HG03159 (cell line): ENCODE data around the gene CKAP5.
"Not testable (repeated sequence)": the region's sequence is repeated elsewhere in the genome, so short reads cannot be mapped to it uniquely, and the experiment has no call there.

ENCODE experiments used
- ATAC-seq: cut with Tn5 transposase; IDR thresholded peaks from one replicate; pipeline ENCODE4 v1.9.1; 2021; ENCODE audit warnings: mild to moderate bottlenecking, moderate library complexity; ENCODE audit not compliant: unreplicated experiment

CKAP5 gene

DNA sequence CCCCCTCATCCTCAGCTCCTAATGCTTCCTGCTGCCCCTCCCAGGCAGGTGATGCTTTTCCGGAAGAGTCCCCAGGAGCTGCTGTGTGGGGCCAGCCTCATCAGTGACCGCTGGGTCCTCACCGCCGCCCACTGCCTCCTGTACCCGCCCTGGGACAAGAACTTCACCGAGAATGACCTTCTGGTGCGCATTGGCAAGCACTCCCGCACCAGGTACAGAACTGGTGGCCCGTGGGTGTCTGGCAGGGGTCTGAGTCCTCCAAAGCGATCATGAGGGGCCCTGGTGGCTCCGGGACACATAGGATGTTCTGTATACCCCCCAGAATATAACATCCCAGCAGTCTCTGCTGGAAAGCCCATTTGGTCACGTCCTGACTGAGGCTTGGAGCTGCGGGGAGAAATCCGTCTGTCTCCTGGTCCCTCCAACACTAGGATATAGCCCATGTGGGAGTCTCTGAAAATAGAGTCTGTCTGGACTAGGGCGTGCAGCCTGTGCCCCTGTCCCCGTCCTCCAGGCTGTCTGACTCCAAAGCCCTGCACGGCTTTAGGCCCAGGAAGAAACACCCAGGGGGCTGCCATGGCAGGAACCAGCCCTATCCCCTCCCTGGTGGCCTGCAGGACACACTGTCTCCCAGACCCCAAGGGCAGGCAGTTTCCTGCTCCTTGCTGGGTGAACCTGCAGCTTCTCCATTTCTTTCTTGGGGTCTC, 118.0 kb downstream of the CKAP5 start:
- no peak for ATAC-seq

- ATAC-seq = no peak
Measured at GRCh38 chr11:46726206-46726862, 119.7 kb downstream of the CKAP5 start.

- ATAC-seq = no peak
Measured at GRCh38 chr11:46725338-46726205, 120.5 kb downstream of the CKAP5 start.

DNA sequence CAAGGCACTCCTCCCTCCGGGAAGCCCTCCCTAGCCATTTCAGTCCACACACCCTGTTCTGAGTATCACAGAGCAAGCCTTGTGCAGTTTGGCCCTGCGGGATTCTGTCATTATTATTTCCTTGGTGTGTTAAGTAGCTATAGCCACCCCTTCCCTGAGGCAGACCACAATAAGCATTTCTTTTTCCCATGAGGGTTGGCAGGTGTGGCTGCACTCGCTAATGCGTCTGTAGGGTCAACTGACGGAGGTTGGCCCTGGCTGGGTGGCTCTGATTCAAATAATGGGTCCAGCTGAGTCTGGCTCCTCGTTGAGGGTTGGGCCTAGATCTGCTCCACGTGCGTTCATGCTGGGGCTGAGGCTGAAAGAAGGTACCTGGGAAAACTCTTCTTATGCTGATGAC, 122.0 kb downstream of the CKAP5 start:
- no peak for ATAC-seq

- ATAC-seq = no peak
Measured at GRCh38 chr11:46723359-46723680, 122.8 kb downstream of the CKAP5 start.

DNA sequence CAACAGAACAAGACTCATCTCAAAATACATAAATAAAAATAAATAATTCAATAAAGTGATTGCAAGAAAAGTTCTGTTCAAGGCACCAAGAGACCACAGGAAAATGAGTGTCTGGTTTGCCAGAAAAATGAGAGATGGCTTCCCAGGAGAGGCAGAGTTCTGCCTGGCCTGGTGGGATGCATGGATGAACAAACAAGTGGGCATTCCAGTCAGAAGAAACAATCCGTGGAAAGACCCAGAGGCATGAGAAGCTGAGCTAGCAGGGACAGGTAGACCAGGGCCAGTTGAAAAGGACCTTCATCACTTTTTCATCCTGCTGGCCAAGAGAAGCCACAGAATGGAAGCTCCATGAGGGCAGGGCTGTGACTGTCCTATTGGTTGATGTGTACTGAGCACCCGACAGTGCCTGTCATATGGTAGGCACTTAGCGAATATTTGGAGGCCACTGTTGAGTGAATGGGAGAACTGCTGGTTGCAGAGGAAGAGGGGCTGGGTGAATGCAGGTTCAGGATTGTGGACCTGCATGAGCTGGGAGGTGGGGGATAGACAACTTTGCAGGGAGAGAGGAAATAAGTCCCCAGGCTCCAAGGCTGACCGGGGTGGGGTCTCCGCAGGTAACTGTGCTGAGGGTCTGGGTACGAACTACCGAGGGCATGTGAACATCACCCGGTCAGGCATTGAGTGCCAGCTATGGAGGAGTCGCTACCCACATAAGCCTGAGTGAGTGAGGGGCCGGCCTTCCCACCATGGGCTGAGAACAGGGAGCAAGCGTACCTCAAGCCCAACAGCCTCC, 123.3 kb downstream of the CKAP5 start:
- ATAC-seq = no peak

GRCh38 chr11:46721286-46721685, 124.8 kb downstream of the CKAP5 start:
- ATAC-seq = no peak

DNA sequence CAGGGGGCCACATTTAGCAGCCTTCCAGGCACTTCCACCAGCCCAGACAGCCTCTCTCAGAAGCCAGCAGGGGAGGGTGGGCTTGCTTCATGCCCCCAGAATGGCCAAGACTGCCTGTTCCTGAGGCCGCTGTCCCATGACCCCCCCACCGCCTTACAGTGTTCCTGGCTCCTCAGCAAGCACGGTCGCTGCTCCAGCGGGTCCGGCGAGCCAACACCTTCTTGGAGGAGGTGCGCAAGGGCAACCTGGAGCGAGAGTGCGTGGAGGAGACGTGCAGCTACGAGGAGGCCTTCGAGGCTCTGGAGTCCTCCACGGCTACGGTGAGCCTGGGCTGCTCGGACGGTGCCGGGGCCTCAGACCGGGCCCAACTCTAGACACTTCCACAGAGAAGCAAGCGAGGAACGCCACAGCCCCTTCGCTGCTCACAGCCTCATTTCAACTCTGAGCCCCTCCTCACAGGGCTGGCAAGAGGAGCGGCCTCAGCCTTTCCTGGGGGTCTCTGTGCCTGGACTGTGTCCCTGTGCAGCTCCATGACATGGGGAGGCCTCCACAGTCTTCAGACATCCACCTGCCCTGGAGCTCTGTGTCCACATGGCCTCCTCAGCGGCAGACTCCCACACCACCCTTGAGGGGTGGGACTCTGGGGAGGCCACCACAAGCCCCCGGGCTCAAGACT, 126.4 kb downstream of the CKAP5 start:
- no peak for ATAC-seq

GRCh38 chr11:46719048-46719542, 127.0 kb downstream of the CKAP5 start, which contains the start of gene F2:
TSS of gene F2 (plus strand) at chr11:46719213. CDS start at chr11:46719236, 23 bp downstream.
- ATAC-seq = no peak

DNA sequence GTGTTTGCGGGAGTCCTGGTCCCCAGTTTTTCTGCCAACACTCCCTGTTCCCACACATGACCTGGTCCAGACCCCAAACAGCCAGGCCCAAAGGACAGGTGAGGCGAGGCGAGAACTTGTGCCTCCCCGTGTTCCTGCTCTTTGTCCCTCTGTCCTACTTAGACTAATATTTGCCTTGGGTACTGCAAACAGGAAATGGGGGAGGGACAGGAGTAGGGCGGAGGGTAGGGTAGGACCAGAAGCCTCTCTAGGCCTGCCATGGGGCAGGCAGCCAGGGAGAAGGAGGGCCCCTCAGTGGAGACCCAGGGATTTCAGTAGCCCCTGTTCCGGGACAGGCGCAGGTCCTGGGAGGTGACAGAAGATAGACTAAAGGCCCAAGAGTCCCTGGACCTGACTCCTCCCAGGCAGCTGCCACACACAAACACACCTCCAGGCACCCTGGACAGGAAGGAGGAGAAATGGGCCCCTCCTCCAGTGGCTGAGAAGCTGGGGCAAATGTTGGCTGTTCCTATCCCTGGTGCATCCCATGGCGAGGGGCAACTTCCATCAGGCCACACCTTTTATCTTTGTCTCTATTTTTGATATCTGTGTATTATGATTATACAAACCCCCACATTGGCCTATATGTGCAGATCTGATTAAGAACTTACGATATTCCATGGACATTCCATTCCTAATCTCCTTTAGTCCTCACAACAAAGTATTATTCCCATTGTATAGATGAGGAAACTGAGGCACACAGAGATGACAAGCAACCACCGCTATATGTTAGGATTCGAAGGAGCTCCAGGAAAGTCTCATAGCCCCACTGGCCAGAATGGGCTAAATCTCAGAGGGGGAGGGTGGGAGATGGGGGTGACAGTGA, 127.7 kb downstream of the CKAP5 start:
- no peak for ATAC-seq

DNA sequence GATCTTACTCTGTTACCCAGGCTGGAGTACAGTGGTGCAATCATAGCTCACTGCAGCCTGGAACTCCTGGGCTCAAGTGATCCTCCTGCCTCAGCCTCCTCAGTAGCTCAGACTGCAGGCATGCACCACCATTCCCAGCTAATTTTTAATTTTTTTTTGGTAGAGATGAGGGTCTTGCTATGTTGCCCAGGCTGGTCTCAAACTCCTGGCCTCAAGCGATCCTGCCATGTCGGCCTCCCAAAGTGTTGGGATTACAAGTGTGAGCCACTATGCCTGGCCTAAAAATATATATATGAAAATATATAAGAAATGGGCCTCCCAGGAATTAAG, 128.3 kb downstream of the CKAP5 start:
- ATAC-seq = not testable (repeated sequence)

GRCh38 chr11:46712874-46713576, 133.1 kb downstream of the CKAP5 start:
- ATAC-seq = no peak

GRCh38 chr11:46711303-46711702, 134.8 kb downstream of the CKAP5 start:
- ATAC-seq = no peak

DNA sequence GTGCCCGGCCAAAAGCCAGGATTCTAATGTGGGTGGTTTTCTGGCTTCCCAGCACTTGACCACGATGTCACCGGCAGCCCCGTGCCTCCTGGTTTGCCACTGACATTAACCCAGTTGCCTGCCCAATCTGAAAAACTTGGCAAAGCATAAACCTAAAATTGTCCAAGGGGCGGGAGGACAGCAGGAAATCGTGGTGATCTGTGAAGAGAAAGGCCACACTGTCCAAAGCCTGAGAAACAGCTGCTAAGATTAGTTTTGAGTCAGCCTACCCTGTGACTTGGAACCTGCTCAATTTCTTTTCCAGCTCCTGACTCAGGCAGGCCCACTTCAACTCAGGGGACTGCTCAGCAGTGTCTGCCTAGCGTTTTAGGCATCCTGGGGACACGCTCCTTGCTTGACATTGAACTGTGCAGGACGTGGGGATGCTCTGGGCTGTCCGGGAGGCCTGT, 135.2 kb downstream of the CKAP5 start:
- ATAC-seq = no peak

GRCh38 chr11:46709351-46709750, 136.7 kb downstream of the CKAP5 start:
- ATAC-seq = not testable (repeated sequence)

- no peak for ATAC-seq
Measured at GRCh38 chr11:46706886-46707285, 139.2 kb downstream of the CKAP5 start.

GRCh38 chr11:46705070-46705688, 140.9 kb downstream of the CKAP5 start:
- no peak for ATAC-seq

- ATAC-seq = no peak
Measured at GRCh38 chr11:46701078-46701654, 144.9 kb downstream of the CKAP5 start.
